GM19455 (cell line): Measurements from ENCODE around the gene IRF9.
"Not testable (repeated sequence)": the region's sequence is repeated elsewhere in the genome, so short reads cannot be mapped to it uniquely, and the experiment has no call there.

Source experiments
- ATAC-seq: cut with Tn5 transposase; IDR thresholded peaks from one replicate; pipeline ENCODE4 v1.9.1; 2021; ENCODE audit not compliant: unreplicated experiment

The IRF9 gene

DNA sequence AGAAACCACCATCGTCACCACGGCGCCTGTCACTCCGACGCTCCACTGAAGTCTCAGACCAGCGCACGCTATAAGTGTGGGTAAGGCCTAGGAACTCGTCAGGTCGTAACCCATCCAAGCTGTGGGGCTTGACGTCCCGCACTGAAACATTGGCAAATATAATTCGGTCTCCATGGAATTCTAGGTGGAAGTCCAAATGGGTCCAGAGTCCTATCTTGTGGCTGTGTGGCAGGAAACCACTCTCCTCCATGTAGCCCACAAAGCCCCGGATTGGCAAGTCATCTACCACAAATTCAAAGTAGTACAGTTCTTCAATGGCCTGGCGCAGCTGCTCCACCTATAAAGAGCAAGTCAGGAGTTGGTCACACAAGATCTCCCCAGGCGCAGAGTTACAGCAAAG is 31.9 kb downstream of the IRF9 start:
- no peak for ATAC-seq

GRCh38 chr14:24194186-24194872 is 33.3 kb downstream of the IRF9 start:
- no peak for ATAC-seq

GRCh38 chr14:24194873-24195185 is 33.8 kb downstream of the IRF9 start:
- ATAC-seq, result no peak

- ATAC-seq, result peak; percentile 90
These were observed 34.4 kb downstream of the IRF9 start, which contains the start of gene TM9SF1 for GRCh38 chr14:24195186-24196070. Gene TM9SF1, minus strand, starts transcription at chr14:24195441. Its CDS starts 422 bp downstream, at chr14:24195019.

DNA sequence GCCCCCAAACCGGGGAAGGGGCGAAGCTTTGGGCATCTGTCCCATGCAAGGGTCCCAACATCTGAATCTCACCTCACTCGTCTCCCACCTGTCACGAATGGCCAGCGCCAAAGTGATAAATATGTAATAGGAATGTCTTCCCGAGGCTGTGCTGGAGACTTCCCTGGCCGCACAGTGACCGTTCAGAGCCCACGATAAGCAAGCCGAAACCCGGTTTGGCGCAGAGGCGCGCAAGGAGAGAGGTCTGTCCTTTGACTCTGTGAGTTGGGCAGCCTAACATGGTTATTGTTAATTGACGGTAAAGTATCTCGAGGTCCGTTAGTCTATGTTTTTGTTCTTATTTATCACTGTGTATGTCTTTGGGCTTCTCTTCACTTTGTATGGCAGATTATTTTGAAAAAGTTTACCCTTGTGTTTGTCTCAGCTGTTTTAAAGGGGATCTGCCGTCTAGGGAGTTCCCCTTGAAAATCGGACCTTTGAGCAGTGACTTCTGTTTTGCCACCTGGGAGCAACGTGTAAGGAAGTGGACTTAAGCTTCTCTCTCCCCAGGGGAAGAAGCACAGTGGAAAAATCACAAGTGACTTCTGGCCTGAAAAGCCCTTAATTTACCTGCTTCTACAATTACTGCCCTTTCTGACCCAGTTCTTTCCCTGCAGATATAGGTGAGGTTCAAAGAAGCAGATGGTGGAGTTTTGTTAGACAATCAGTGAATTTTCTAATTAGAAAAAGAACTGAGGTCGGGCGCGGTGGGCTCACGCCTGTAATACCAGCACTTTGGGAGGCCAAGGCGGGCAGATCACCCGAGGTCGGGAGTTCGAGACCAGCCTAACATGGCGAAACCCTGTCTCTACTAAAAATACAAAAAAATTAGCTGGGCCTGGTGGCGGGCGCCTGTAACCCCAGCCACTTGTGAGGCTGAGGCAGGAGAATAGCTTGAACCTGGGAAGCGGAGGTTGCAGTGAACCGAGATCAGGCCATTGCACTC is 35.3 kb downstream of the IRF9 start:
- ATAC-seq, result peak; percentile 12

GRCh38 chr14:24197056-24197450 is 36.0 kb downstream of the IRF9 start:
- no peak for ATAC-seq

- ATAC-seq, result no peak
These were observed 37.9 kb downstream of the IRF9 start for GRCh38 chr14:24198814-24199524.

- not testable (repeated sequence) for ATAC-seq
These were observed 41.5 kb downstream of the IRF9 start for GRCh38 chr14:24202538-24202937.

DNA sequence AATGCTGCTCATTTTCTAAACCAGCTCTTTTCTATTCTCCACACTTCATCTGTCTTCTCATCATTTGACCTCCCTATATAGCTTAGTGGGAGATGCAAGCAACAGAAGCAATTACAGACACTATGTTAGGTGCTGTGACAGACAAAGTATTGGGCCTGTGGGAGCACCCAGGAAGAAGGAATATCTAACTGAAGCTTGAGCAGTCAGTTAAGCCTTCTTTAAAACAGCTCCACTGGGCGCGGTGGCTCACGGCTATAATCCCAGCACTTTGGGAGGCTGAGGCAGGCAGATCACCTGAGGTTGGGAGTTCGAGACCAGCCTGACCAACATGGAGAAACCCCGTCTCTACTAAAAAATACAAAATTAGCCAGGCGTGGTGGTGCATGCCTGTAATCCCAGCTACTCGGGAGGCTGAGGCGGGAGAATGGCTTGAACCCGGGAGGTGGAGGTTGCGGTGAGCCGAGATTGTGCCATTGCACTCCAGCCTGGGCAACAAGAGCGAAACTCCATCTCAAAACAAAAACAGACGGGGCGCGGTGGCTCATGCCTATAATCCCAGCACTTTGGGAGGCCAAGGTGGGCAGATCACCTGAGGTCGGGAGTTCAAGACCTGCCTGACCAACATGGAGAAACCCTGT is 42.3 kb downstream of the IRF9 start:
- not testable (repeated sequence) for ATAC-seq

GRCh38 chr14:24204163-24205146 is 43.4 kb downstream of the IRF9 start:
- ATAC-seq, result no peak

DNA sequence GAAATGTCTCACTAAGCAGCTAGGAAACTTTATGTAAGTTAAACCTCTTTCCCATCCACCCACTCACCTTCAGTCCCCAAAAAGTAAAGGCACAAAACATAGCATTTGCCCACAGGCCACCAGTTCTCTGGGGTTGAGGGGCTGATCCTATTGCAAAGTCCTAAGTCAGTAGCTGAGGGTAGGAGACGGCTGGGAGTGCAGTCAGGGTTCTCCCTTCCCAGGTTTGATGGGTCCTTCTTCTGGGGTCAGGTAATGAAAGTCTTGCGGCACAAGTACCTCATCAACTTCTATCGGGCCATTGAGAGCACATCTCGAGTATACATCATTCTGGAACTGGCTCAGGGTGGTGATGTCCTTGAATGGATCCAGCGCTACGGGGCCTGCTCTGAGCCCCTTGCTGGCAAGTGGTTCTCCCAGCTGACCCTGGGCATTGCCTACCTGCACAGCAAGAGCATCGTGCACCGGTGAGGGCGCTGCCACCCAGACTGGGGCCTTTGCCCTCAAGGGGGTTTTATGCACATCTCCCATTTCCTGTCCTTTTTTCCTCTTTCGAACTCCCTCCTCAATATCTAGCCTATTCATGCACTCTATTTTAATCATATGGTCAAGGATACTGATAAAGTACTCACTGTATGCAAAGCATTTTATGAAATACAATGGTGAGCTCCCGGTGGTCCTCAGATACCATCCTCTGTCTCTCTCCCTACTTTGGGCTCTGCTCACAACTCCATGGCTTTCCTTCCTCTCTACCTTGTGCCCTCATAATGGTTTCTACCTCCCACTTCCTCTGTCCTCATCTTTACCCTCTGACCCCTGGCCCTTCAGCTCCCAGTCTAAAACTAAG is 45.4 kb downstream of the IRF9 start:
- no peak for ATAC-seq

- ATAC-seq, result no peak
These were observed 46.1 kb downstream of the IRF9 start for GRCh38 chr14:24207104-24207551.

- ATAC-seq, result no peak
These were observed 46.6 kb downstream of the IRF9 start for GRCh38 chr14:24207625-24208024.

GRCh38 chr14:24211311-24211710 is 50.2 kb downstream of the IRF9 start:
- no peak for ATAC-seq

DNA sequence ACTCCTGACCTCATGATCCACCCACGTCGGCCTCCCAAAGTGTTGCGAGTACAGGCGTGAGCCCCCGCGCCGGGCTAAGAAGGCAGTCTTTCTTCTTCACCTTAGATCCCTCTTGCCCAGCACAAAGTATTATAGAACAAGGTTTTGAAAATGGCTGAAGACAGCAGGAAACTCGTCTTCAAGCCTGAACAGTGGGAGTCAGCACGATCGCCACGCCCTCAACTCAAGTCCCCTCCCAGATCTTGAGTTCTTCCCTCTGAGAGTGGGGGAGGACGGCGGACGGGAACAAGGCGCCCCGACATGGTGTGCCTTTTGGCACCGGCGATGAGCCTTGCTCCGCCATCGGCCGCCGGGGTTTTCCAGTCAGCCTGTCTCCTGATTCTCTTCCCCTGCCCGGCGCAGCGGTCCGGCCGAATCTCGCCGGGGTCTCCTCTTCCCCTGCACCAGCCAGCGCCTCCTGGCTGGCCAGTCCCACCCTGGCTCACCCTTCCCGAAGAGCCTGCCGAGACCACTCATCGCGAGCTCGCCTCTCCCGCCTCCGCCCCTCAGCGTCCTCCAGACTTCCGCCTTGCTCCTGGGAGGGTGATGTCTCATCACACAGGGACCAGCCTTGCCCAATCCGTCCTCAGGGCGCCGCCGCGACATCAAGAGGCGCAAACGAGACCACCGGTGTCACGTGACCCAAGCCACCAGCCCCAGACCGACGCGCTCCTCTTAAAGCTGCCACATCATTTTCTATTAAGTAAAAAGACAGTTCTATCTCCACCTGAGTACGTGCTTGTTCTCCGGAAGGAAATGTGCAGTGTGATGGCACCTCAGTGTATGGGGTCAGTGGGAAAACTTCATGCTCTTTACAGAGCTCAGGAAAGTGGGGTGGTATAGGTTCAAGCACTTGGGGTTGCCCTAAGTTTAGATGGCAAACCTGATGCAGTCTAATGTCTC is 52.1 kb downstream of the IRF9 start, which contains the start of gene CHMP4A:
Gene CHMP4A (minus strand): TSS at position 565 of the 942 bp plus-strand sequence. CDS start 49 bp downstream, at position 516.
- ATAC-seq, result peak; percentile 80

- ATAC-seq, result no peak
These were observed 53.0 kb downstream of the IRF9 start for GRCh38 chr14:24213866-24214662.
